ENCODE results near the gene YJEFN3. TPM values are rescaled to one million over a fixed set of nuclear protein-coding genes. Genes with fewer than 3 reads are reported as not detected.
A peak's percentile ranks its signal among the peaks of the same experiment; 100 is the strongest.

The YJEFN3 gene
- total and polyA plus RNA-seq, 2 of the 8 experiments (the other 6 are each of a cell fraction or from before 2014, with no cell fraction given): 5.7 to 9.4 TPM

DNA sequence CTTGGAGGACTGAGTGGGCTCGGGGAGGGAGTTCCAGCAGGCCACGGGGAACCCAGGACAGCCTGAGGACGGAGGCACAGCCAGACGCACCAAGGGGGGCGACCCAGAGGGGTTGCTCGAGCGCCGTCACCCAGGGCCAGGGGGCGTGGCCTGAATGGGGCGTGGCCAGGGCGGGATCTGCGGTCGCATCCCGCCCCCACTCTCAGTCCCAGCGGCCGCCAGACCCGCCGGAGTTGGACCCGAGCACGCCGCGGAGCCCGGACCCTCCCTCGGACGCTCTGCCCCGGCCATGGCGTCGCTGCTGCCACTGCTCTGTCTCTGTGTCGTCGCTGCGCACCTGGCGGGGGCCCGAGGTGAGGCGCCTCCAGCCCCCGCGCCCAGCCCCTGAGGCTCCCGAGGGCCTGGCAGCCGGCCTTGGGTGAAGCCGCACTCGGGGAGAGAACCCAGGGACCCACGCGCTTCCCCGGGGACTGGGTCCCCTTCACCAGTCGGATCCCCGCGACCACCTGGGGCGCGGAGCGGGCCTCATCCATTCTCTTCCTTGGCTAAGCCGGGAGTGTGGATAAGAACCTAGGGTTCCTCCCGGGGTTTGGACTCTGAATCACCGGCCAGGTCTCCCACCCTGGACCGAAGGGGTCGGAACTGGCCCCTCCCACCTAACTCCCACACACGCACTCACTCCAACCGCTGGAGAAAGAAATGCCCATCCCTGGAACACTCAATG is 9.5 kb downstream of the YJEFN3 start, which contains the start of gene CILP2:
Gene CILP2 (plus strand): TSS at position 205 of the 724 bp plus-strand sequence. CDS start 85 bp downstream, at position 290.
- no peak within 1 kb of the TSS for H4K91ac ChIP-seq (replicated peaks; ENCODE audit: insufficient read length, low read length)
- no peak within 1 kb of the TSS for H3K14ac ChIP-seq (ENCODE audit: insufficient read length)
- 0 out of 2 replicates have a peak within 1 kb of the TSS, but pooled peaks have one; percentile 36 for H4K8ac ChIP-seq (ENCODE audit: extremely low read depth, insufficient read depth, low read length)
- H3K4me2 ChIP-seq (ENCODE audit: insufficient read depth in 1 of 2, low read depth in 2 of 2, low read length in 2 of 2): peak within 1 kb of the TSS; percentile 67 to 79
- H3K79me2 ChIP-seq (ENCODE audit: control insufficient read depth in 1 of 2, insufficient read depth in 2 of 2, low read length in 2 of 2): no peaks in the 10 kb centered on the region
- no peak within 1 kb of the TSS for H2BK5ac ChIP-seq (ENCODE audit: low read depth, low read length)
- no peaks in the 10 kb centered on the region for H3K79me1 ChIP-seq (ENCODE audit: low read depth, low read length)
- H3K18ac ChIP-seq (ENCODE audit: extremely low read depth, low read length): peak within 1 kb of the TSS; percentile 19
- no peak within 1 kb of the TSS for H3K27ac ChIP-seq (ENCODE audit: low read depth, low read length)
- ChIA-PET CTCF (ENCODE audit: partially characterized antibody) (interaction anchor here (0.8 to 8.2 kb wide), 2 partner anchors 9 to 14 kb away, joined by 4 to 104 read pairs; no protein-coding TSS in a partner anchor), POLR2A (ENCODE audit: partially characterized antibody) (interaction anchor here (1.3 to 1.9 kb wide), 3 partner anchors 10 to 133 kb away, joined by 3 to 4 read pairs (median 4); partner anchors contain the start of genes GATAD2A and NDUFA13)
- no peak within 1 kb of the TSS for H3K56ac ChIP-seq (replicated peaks; ENCODE audit: insufficient read length, low read depth, low read length)
- peaks cover 9% of the 10 kb centered on the region; the same call in 1 of the 2 replicates for H3K23me2 ChIP-seq (ENCODE audit: low read depth, low read length)
- H2BK12ac ChIP-seq (ENCODE audit: low read depth, low read length): no peak within 1 kb of the TSS
- H3K9ac ChIP-seq (replicated peaks in 1 of 4; ENCODE audit: extremely low read depth in 1 of 4, low read depth in 3 of 4, low read length in 3 of 4): peak within 1 kb of the TSS in 2 of 4 experiments; percentile 1 to 78; a peak in 2 of 7 replicates
- no peak within 1 kb of the TSS for H2AFZ ChIP-seq (ENCODE audit: low read length)
- peaks cover 6 to 26% (median 20%) of the 10 kb centered on the region in 4 experiments for H3K27me3 ChIP-seq (replicated peaks in 1 of 4; ENCODE audit: control insufficient read depth in 3 of 4, extremely low read depth in 1 of 4, insufficient read depth in 3 of 4, low read length in 3 of 4)
- H4K5ac ChIP-seq (ENCODE audit: insufficient read length, low read depth, low read length): no peak within 1 kb of the TSS
- H2BK20ac ChIP-seq (ENCODE audit: low read length): no peak within 1 kb of the TSS
- H3K36me3 ChIP-seq (ENCODE audit: control insufficient read depth in 2 of 4, insufficient read depth in 4 of 4, low read length in 3 of 4): no peaks in the 10 kb centered on the region
- no peak within 1 kb of the TSS for H3K4ac ChIP-seq (replicated peaks; ENCODE audit: insufficient read length, low read depth, low read length)
- no peak for FAIRE-seq
- 10% methylated on average over 42 of the region's 56 CpGs; no CpG with 5 or more reads in 1 of the 2 experiments for WGBS, 2 experiments (ENCODE audit: extremely low coverage in 1 of 2, insufficient coverage in 1 of 2, insufficient read length in 1 of 2, insufficient replicate concordance in 2 of 2, low coverage in 1 of 2, low lambda C conversion rate in 2 of 2, missing lambda C conversion rate in 1 of 2)
- peaks cover 3 to 7% of the 10 kb centered on the region in 2 experiments for H4K20me1 ChIP-seq (replicated peaks in 1 of 2; ENCODE audit: control insufficient read depth in 1 of 2, insufficient read depth in 2 of 2, low read length in 2 of 2)
- no peak within 1 kb of the TSS for H2BK120ac ChIP-seq (replicated peaks; ENCODE audit: low read depth, low read length)
- H3K23ac ChIP-seq (ENCODE audit: insufficient read length): no peak within 1 kb of the TSS
- DNase-seq (ENCODE audit: low read depth in 1 of 2, low spot score in 2 of 2): peak in 1 of 2 experiments; percentile 96
- H3K4me1 ChIP-seq (replicated peaks in 1 of 4; ENCODE audit: control insufficient read depth in 3 of 4, insufficient read depth in 4 of 4, low read length in 3 of 4): peaks cover 0 to 8% (median 3%) of the 10 kb centered on the region in 4 experiments; a peak in 3 of 7 replicates
- peak within 1 kb of the TSS; percentile 45 to 62 (median 52) for H3K4me3 ChIP-seq (ENCODE audit: extremely low read depth in 1 of 4, insufficient read depth in 2 of 4, low read depth in 3 of 4, low read length in 4 of 4)
- peaks cover 0 to 4% of the 10 kb centered on the region in 2 experiments; a peak in 1 of 4 replicates for H3K9me3 ChIP-seq (ENCODE audit: insufficient read depth in 2 of 2, low read depth in 1 of 2, low read length in 1 of 2)
- 0 out of 2 replicates have a peak within 1 kb of the TSS, but pooled peaks have one; percentile 46 for H2BK15ac ChIP-seq (ENCODE audit: low read length)
- no peak within 1 kb of the TSS for H2AK5ac ChIP-seq (ENCODE audit: low read depth, low read length)
- TF ChIP-seq, protein P1, sequence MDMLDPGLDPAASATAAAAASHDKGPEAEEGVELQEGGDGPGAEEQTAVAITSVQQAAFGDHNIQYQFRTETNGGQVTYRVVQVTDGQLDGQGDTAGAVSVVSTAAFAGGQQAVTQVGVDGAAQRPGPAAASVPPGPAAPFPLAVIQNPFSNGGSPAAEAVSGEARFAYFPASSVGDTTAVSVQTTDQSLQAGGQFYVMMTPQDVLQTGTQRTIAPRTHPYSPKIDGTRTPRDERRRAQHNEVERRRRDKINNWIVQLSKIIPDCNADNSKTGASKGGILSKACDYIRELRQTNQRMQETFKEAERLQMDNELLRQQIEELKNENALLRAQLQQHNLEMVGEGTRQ (IDR thresholded peaks at IDR 0.05; ENCODE audit: low read length): no peak
- TF ChIP-seq YY1 (IDR thresholded peaks at IDR 0.05; ENCODE audit: low read depth, low read length): 0 out of 2 replicates have a peak, but pooled peaks have one; percentile 48
- no peak for TF ChIP-seq GTF2F1 (IDR thresholded peaks at IDR 0.05; ENCODE audit: borderline replicate concordance, low read depth, low read length)
- TF ChIP-seq TBP (IDR thresholded peaks at IDR 0.05; ENCODE audit: low read depth, low read length): peak; percentile 66; the same call in 1 of the 2 replicates
- no peak for TF ChIP-seq KDM1A (IDR thresholded peaks at IDR 0.05; ENCODE audit: borderline replicate concordance, low read length)
- TF ChIP-seq POLR2A (IDR thresholded peaks at IDR 0.05; ENCODE audit: control extremely low read depth in 1 of 2, low read depth in 2 of 2, low read length in 2 of 2): peak in 1 of 2 experiments; percentile 66; a peak in 1 of 3 replicates
- TF ChIP-seq TAF1 (IDR thresholded peaks at IDR 0.05; ENCODE audit: low read depth, low read length): peak; percentile 78
- peak; percentile 82 for TF ChIP-seq KDM4A (IDR thresholded peaks at IDR 0.05; ENCODE audit: low read depth, low read length, severe bottlenecking)
- 0 out of 2 replicates have a peak, but pooled peaks have one; percentile 27 for TF ChIP-seq CREB1 (IDR thresholded peaks at IDR 0.05)

Measured in H1 (cell line).